GM12878 (cell line): ENCODE measurements around the gene RTN4. TPM values are rescaled to one million over a fixed set of nuclear protein-coding genes. Genes with fewer than 3 reads are reported as not detected.

Source experiments
- ATAC-seq: fragments of 200-7000 bp; cut with Tn5 transposase; 3 replicates; pipeline ENCODE4 v1.9.1; 2020; ENCODE audit warnings: mild to moderate bottlenecking, moderate library complexity
- BruUV-seq: library from RNA; stranded (reverse); fragments of 400-500 nt; replicated peaks from 2 replicates; lab custom pipeline; 2021; lab: Mats Ljungman, UMichigan
- CTCF ChIA-PET: fragments of 300-600 bp; sonication (Branson Sonifier 250); formaldehyde crosslinking; extraction: SDS; loops from one replicate; lab custom pipeline; 2021; ENCODE audit warnings: inconsistent platforms; lab: Yijun Ruan, JAX
- POLR2A ChIA-PET: fragments of 350-600 bp; formaldehyde crosslinking; extraction: SDS; loops from one replicate; lab custom pipeline; 2021; ENCODE audit warnings: inconsistent platforms; lab: Charles Lee
- RAD21 ChIA-PET: fragments of 300-600 bp; sonication (Branson Sonifier 250); formaldehyde crosslinking; loops from one replicate; lab custom pipeline; 2023; ENCODE audit warnings: antibody characterized with exemption; ENCODE audit not compliant: unreplicated experiment; lab: Charles Lee
- SMC1A ChIA-PET: fragments of 300-600 bp; sonication (Branson Sonifier 250); formaldehyde crosslinking; loops from one replicate; lab custom pipeline; 2023; ENCODE audit not compliant: unreplicated experiment, uncharacterized antibody; lab: Charles Lee
- DNase-seq: peaks from one replicate; pipeline ENCODE4 v3.0.0-alpha.2; 2011; ENCODE audit warnings: low read depth, low spot score
- FAIRE-seq: peaks from 3 replicates; lab custom pipeline; 2011; peaks lifted over from hg19 to GRCh38; lab: Jason Lieb, UNC
- H2AFZ ChIP-seq: 2 replicates; pipeline ENCODE4 v1.6.0; 2011; ENCODE audit warnings: low read depth, low read length, control low read depth; ENCODE audit not compliant: control insufficient read depth
- H3K27ac ChIP-seq: 2 replicates; pipeline ENCODE4 v1.5.1; 2011; ENCODE audit warnings: control low read depth; ENCODE audit not compliant: control insufficient read depth, insufficient read depth
- H3K27me3 ChIP-seq, 2 experiments: replicated peaks in 1 of 2; 2 replicates each; pipeline versions ENCODE4 v1.6.0 to v1.6.1; 2011; ENCODE audit warnings: low read length in 1 of 2; ENCODE audit not compliant: control insufficient read depth in 2 of 2, insufficient read depth in 2 of 2
- H3K36me3 ChIP-seq, 2 experiments: 2 replicates each; pipeline ENCODE4 v1.5.1; 2011; ENCODE audit warnings: low read length in 1 of 2; ENCODE audit not compliant: control insufficient read depth in 2 of 2, insufficient read depth in 2 of 2
- H3K4me1 ChIP-seq: 2 replicates; pipeline ENCODE4 v1.6.1; 2011; ENCODE audit warnings: mild to moderate bottlenecking, low read length, moderate library complexity, mixed read lengths; ENCODE audit not compliant: control insufficient read depth, insufficient read depth
- H3K4me2 ChIP-seq: 2 replicates; pipeline ENCODE4 v1.6.0; 2011; ENCODE audit warnings: control low read depth; ENCODE audit not compliant: control insufficient read depth, insufficient read depth
- H3K4me3 ChIP-seq: fragments of 200-600 bp; sonication (generic); 2 replicates; pipeline ENCODE4 v1.5.1; 2016
- H3K79me2 ChIP-seq: 2 replicates; pipeline ENCODE4 v1.6.0; 2011; ENCODE audit warnings: low read length; ENCODE audit not compliant: control insufficient read depth, insufficient read depth
- H3K9ac ChIP-seq: 2 replicates; pipeline ENCODE4 v1.8.0; 2011; ENCODE audit warnings: low read length, control low read depth, mixed read lengths; ENCODE audit not compliant: control insufficient read depth, insufficient read depth
- H3K9me3 ChIP-seq: replicated peaks from 3 replicates; pipeline ENCODE4 v1.5.1; 2011; ENCODE audit warnings: mild to moderate bottlenecking, low read length; ENCODE audit not compliant: control insufficient read depth, insufficient read depth
- H4K20me1 ChIP-seq: 2 replicates; pipeline ENCODE4 v1.6.0; 2011; ENCODE audit not compliant: control insufficient read depth, insufficient read depth
- ATF7 ChIP-seq: fragments of 450-650 bp; IDR thresholded peaks from 2 replicates; pipeline ENCODE4 v1.6.1; 2016; ENCODE audit warnings: low read depth, mild to moderate bottlenecking
- BHLHE40 ChIP-seq, 2 experiments: fragments of 450-650 bp in 1 of 2; IDR thresholded peaks; 2 replicates each; pipeline ENCODE4 v1.6.1; 2011 to 2017; ENCODE audit warnings: low read depth in 2 of 2, borderline replicate concordance in 1 of 2, improper control_type of control experiment in 1 of 2, low read length in 1 of 2, mild to moderate bottlenecking in 1 of 2
- BRCA1 ChIP-seq: IDR thresholded peaks from 2 replicates; pipeline ENCODE4 v1.6.1; 2011; ENCODE audit warnings: low read depth, low read length, improper control_type of control experiment
- ETV6 ChIP-seq, 2 experiments: fragments of 450-650 bp in 1 of 2; IDR thresholded peaks in 1 of 2; conservative IDR thresholded peaks in 1 of 2; 2 replicates each; pipeline ENCODE4 v1.6.1; 2014; ENCODE audit warnings: antibody characterized with exemption in 1 of 2, borderline replicate concordance in 1 of 2, low read depth in 1 of 2, mild to moderate bottlenecking in 1 of 2, moderate library complexity in 1 of 2
- IRF3 ChIP-seq: fragments of 450-650 bp; IDR thresholded peaks from 2 replicates; pipeline ENCODE4 v1.6.1; 2014; ENCODE audit warnings: mild to moderate bottlenecking
- MYC ChIP-seq: IDR thresholded peaks from 2 replicates; pipeline ENCODE4 v1.6.1; 2011; ENCODE audit warnings: mild to moderate bottlenecking, low read length, moderate library complexity, inconsistent platforms; ENCODE audit not compliant: insufficient read depth, insufficient replicate concordance, insufficient read length, severe bottlenecking
- NRF1 ChIP-seq: conservative IDR thresholded peaks from 2 replicates; pipeline ENCODE4 v1.6.1; 2011; ENCODE audit warnings: mild to moderate bottlenecking, low read depth, low read length, improper control_type of control experiment
- POLR2AphosphoS2 ChIP-seq: IDR thresholded peaks from 2 replicates; pipeline ENCODE4 v1.6.1; 2011; ENCODE audit warnings: low read depth, mild to moderate bottlenecking, low read length, improper control_type of control experiment, moderate library complexity
- SPI1 ChIP-seq: IDR thresholded peaks from 2 replicates; pipeline ENCODE4 v1.6.1; 2011; ENCODE audit warnings: low read depth, mild to moderate bottlenecking, low read length, moderate library complexity, borderline replicate concordance; ENCODE audit not compliant: insufficient read depth
- TAF1 ChIP-seq: IDR thresholded peaks from 2 replicates; pipeline ENCODE4 v1.6.1; 2011; ENCODE audit warnings: mild to moderate bottlenecking, low read depth, low read length, borderline replicate concordance
- ZNF384 ChIP-seq: IDR thresholded peaks from 2 replicates; pipeline ENCODE4 v1.6.1; 2012; ENCODE audit warnings: low read depth, mild to moderate bottlenecking, low read length, improper control_type of control experiment, borderline replicate concordance
- ZZZ3 ChIP-seq: IDR thresholded peaks from 2 replicates; pipeline ENCODE4 v1.6.1; 2011; ENCODE audit warnings: low read depth; ENCODE audit not compliant: control insufficient read depth, insufficient read length
- WGBS: methylation state at CpG from one replicate; pipeline ENCODE4 v1.1.6; 2016; ENCODE audit warnings: low lambda C conversion rate; ENCODE audit not compliant: insufficient replicate concordance, insufficient coverage; ENCODE audit errors: missing lambda C conversion rate; 5-methylcytosine and 5-hydroxymethylcytosine counted together
- in situ Hi-C: fragments of 300-500 bp; cut with MboI; formaldehyde crosslinking; loops from 9 replicates; pipeline ENCODE4 v1.14.3; 2018; ENCODE audit warnings: mixed read lengths
- intact Hi-C: fragments of 100-400 bp; cut with micrococcal nuclease; formaldehyde crosslinking; loops from one replicate; pipeline ENCODE4 v1.14.2; 2022; ENCODE audit not compliant: unreplicated experiment
- polyA plus RNA-seq, 11 experiments: library from polyadenylated mRNA; depleted of rRNA in 4 of 11; unstranded in 6 of 11; stranded (reverse) in 5 of 11; fragments of >200 nt; fragmentation: Nextera tagmentation in 4 of 11; fragmentation: Illumina TruSeq in 1 of 11; extraction: Ambion mirVana in 4 of 11; extraction: Trizol in 1 of 11; gene quantifications; 1 replicate in 1 of 11; 2 replicates in 10 of 11; pipeline versions ENCODE4 v1.2.1 to v1.2.3, GENCODE V29; 2011 to 2016; ENCODE audit warnings: inconsistent platforms in 2 of 11, missing spikeins in 2 of 11, low read depth in 1 of 11
- total RNA-seq, 4 experiments: library from RNA; depleted of rRNA in 3 of 4; stranded (reverse); fragments of >200 nt in 3 of 4; fragmentation: Illumina TruSeq in 1 of 4; extraction: Trizol in 1 of 4; gene quantifications; 2 replicates each; pipeline versions ENCODE4 v1.2.1 to v1.2.3, GENCODE V29; 2013 to 2021

RTN4 gene
- total and polyA plus RNA-seq, 10 of the 15 experiments (the other 5 are each of a cell fraction or from before 2014, with no cell fraction given) = 56.0 to 133 (median 83.3) TPM

GRCh38 chr2:54966165-54966832 is 84.0 kb downstream of the RTN4 start (continued):
- no peak for TF ChIP-seq ZNF384

DNA sequence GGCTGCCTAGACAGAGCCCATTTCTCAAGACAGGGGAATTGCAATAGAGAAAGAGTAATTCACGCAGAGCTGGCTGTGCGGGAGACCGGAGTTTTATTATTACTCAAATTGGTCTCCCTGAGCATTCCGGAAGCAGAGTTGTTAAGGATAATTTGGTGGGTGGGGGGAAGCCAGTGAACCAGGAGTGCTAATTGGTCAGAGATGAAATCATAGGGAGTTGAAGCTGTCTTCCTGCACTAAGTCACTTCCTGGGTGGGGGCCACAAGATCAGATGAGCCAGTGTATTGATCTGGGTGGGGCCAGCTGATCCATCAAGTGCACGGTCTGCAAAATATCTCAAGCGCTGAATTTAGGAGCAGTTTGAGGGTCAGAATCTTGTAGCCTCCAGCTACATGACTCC is 84.8 kb downstream of the RTN4 start:
- Histone ChIP-seq H3K27me3 (no peaks in the 10 kb centered on the region), H3K4me2 (no peak overlapping the region), H4K20me1 (no peaks in the 10 kb centered on the region), H3K79me2 (no peaks in the 10 kb centered on the region), H3K4me3 (no peak overlapping the region), H3K27ac (no peak overlapping the region), H3K36me3 (peaks cover under 1 to 1% of the 10 kb centered on the region in 2 experiments; a peak in 2 of 4 replicates), H3K9ac (no peak overlapping the region), H3K4me1 (no peaks in the 10 kb centered on the region; the same call in 1 of the 2 replicates), H3K9me3 (no peaks in the 10 kb centered on the region), H2AFZ (no peak overlapping the region)
- intact Hi-C loops (no loop called here), in situ Hi-C loops (no loop called here)
- BruUV-seq = no TSS peak
- DNase-seq = no peak
- ChIA-PET CTCF (interaction anchor here (1.3 to 1.9 kb wide), 2 partner anchors 10 to 102 kb away, joined by 3 to 6 read pairs; no protein-coding TSS in a partner anchor), RAD21 (no interaction called here), SMC1A (interaction anchor here (1.4 to 1.8 kb wide), 2 partner anchors 10 to 12 kb away, joined by 3 to 7 read pairs; no protein-coding TSS in a partner anchor), POLR2A (no interaction called here)
- WGBS = 100% methylated on average over 6 of the region's 6 CpGs
- no peak for FAIRE-seq
- no peak for ATAC-seq
- no peak for TF ChIP-seq SPI1
- no peak for TF ChIP-seq NRF1
- no peak for TF ChIP-seq ATF7
- TF ChIP-seq ETV6 (conservative IDR thresholded peaks at IDR 0.05 in 1 of 2, IDR thresholded peaks at IDR 0.05 in 1 of 2; ENCODE audit: borderline replicate concordance in 1 of 2, low read depth in 1 of 2) = no peak
- TF ChIP-seq ZZZ3 = no peak
- no peak for TF ChIP-seq MYC
- TF ChIP-seq POLR2AphosphoS2 = no peak
- TF ChIP-seq IRF3 = no peak
- TF ChIP-seq TAF1 = no peak
- no peak for TF ChIP-seq BHLHE40 (IDR thresholded peaks at IDR 0.05; ENCODE audit: borderline replicate concordance in 1 of 2, low read depth in 2 of 2, low read length in 1 of 2)
- no peak for TF ChIP-seq BRCA1
- TF ChIP-seq, all 136 proteins: peak for 0
